ELF-1 (cell line): ENCODE results near the gene NPFF.
"Not testable (repeated sequence)": the region's sequence is repeated elsewhere in the genome, so short reads cannot be mapped to it uniquely, and the experiment has no call there.

ENCODE experiments used
- DNase-seq: peaks from one replicate; pipeline ENCODE4 v3.0.0-alpha.2; 2016; ENCODE audit warnings: low read depth, low spot score

Gene NPFF

GRCh38 chr12:53506881-53507602 lies at the start of gene NPFF:
Gene NPFF, minus strand, starts transcription at chr12:53507484. Its CDS starts 10 bp downstream, at chr12:53507474.
- DNase-seq = no peak

- DNase-seq = no peak
These were observed 45.4 kb upstream of the NPFF start for GRCh38 chr12:53552361-53553327.

GRCh38 chr12:53551889-53552291 lies 44.6 kb upstream of the NPFF start:
- no peak for DNase-seq

DNA sequence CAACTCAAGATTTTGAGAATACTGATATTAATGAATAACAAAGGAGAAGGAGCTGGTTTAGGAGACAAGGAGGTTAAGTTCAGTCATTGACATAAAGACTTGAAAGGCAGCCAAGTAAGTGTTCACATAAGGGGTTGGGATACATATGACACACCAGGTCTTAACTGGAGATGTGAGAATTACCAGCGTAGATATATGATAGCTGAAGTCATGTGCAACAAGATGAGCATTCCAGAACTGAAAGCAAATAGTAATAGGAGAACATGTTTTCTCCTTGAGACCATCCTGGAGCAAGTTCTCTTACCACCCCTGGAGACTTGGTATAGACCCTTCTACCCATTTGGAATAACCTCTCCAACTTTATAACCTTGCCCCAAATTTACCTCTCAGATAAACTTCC lies 43.3 kb upstream of the NPFF start:
- no peak for DNase-seq

- not testable (repeated sequence) for DNase-seq
These were observed 42.8 kb upstream of the NPFF start for GRCh38 chr12:53550131-53550530.

- not testable (repeated sequence) for DNase-seq
These were observed 41.1 kb upstream of the NPFF start for GRCh38 chr12:53548354-53548753.

DNA sequence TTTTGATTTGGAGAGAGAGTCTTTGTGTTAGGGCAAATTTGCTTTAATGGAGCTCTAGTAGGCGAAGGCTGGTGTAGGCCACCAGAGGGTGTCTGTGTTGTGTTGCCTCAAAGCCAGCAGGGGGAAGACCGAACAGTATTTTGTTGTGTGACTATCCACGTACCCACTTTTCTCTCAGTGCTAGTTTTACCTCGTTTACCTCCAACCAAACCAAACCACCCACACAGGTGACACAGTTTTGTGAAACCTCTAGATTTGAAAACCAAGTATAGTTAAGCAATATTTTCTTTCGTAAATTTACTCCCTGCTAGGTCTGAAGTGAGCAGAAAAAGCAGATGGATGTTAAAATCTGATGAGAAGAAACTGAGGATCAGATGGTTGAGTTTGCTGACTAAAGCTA lies 36.3 kb upstream of the NPFF start:
- DNase-seq = peak; percentile 63

DNA sequence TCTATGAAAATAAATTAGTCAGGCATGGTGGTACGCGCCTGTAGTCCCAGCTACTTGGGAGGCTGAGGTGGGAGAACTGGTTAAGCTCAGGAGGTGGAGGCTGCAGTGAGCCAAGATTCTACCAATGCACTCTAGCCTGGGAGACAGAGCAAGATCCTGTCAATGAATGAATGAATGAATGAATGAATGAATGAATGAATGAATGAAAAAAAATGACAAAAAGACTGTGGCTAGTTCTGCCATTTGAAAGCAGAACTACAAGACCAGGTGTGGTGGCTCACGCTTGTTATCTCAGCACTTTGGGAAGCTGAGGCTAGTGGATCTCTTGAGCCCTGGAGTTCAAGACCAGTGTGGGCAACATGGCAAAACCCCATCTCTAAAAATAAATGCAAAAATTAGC lies 32.2 kb upstream of the NPFF start:
- DNase-seq = no peak

DNA sequence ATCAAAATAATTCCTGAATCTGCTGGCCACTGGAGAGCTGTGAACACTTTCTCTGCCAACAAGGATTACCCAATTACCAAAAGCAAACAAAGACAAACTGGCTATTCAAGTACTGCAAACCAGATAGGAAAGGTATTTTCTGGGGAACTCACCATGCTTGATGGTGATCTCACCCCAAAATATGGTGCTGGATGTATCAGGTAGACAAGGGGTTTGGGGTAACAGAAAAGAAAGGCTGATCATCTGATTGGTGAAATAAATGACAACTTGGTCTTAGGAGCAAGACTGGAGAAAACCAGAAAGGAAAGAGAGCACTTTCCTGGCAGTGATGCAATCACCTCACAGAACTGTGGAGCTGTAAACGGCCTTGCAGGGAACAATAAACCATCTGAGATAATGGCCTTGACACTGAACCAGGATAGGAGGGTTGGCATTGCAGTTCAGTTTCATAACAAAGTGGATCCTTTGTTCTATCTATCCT lies 31.0 kb upstream of the NPFF start:
- peak; percentile 4 for DNase-seq

GRCh38 chr12:53536962-53537361 lies 29.7 kb upstream of the NPFF start:
- DNase-seq = no peak

GRCh38 chr12:53533471-53533870 lies 26.2 kb upstream of the NPFF start:
- DNase-seq = no peak

DNA sequence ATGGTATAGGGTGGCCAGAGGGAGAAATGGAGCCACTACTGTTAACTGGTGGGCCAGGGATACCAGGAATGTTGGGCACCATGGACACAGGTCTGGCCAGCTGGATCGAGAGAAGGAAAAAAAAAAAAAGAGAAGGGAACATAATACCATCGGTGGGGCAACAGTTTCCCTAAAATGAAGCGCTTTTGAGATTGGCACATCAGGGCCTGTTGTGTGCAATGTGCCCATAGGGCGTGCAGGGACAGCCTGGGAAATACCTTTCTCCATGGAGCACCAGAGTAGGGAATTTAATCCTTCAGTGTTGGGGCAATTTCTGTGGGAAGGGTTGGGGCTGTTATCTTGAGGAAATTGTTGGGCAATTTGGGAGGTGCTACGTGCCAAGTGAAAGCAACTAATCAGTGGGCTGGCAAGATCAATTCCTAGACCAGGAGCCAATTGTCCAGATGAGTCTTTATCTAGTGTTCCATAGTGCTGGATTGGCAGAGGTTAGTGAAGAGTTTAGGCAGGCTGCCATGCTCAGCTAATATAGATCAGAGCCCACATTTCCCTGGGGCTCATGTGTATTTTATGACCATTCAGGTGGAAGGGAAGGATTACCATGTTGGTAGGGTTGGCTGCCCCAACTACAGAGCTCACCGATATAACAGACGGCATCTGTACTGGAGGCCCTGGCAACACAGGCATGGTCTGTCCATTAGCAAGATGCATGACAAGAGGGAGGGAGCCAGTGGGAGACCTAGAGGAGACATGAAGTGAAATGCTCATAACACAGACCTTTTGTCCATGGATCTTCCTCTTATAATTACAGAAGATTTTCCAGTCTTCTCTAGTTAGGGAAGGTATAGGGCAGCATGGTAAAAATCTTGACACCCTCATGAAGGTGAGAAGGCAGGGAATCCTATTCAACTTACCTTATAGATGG lies 25.5 kb upstream of the NPFF start:
- DNase-seq = no peak

DNA sequence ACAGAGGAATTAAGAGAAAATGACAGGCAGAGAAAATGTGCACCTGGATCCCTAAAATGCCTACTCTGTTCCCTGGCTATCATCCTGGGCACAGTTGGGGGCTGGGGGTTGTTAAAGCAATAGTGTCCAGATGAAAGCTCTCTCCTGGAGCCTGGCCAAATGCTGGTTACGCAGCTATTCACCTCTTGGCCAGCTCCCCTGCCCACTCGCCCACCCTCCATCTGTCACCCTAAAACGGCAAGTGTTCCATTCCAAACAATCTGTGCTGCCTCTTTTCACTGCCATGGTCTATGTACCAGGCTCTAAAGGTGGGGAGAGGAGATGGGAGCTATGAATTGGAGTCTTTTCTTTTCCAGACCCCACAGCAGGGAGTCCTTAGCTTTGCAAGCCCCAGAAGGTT lies 24.7 kb upstream of the NPFF start:
- no peak for DNase-seq

DNA sequence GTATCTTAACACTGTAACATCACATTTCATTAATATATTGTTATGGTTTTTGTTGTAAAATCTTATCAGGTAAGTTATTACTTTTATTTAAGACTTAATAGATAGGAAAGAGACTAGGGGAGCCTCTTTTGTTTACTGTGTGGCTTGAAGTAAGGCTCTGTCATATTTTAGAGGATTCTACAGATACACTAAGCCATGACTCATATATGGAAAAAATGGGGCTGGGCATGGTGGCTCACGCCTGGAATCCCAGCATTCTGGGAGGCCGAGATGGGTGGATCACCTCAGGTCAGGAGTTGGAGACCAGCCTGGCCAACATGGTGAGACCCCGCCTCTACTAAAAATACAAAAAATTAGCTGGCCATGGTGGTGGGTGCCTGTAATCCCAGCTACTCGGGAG lies 23.6 kb upstream of the NPFF start:
- DNase-seq = no peak

GRCh38 chr12:53530061-53530460 lies 22.8 kb upstream of the NPFF start:
- DNase-seq = no peak

- DNase-seq = no peak
These were observed 17.2 kb upstream of the NPFF start for GRCh38 chr12:53524476-53524875.

DNA sequence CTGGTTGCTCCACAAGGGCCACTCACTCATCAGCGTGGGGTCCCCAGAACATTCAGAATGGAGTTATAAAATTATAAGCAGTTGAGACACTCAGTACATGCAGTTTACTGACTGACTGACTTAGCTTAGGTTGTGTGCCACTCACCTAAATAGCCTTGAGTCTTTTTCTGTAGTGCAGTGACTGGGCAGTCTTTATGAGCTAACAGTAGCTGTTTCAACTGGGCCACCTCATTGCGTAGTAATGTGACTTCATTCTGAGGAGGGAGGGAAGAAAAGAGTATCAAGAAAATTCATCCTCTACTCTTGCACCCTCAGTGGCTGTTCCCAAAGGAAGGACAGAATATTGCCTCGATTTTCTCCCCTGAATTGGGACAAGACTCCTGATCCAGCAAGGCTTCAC lies 15.8 kb upstream of the NPFF start:
- no peak for DNase-seq

DNA sequence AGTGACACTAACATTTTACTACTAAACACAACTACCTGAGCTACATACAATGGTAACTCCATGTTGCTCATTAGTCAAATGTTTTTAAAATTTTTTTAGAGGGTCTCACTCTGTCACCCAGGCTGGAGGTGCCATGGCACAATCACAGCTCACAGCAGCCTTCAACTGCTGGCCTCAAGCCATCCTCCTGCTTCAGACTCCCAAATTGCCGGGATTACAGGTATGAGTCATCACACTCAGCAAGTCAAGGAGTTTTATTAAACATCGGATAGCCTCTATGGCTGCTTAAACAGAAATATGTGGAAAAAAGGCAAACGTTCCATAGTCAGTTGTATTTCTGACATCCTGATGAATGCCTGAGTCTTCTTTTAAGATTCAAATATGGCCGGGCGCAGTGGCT lies 11.1 kb upstream of the NPFF start:
- no peak for DNase-seq

DNA sequence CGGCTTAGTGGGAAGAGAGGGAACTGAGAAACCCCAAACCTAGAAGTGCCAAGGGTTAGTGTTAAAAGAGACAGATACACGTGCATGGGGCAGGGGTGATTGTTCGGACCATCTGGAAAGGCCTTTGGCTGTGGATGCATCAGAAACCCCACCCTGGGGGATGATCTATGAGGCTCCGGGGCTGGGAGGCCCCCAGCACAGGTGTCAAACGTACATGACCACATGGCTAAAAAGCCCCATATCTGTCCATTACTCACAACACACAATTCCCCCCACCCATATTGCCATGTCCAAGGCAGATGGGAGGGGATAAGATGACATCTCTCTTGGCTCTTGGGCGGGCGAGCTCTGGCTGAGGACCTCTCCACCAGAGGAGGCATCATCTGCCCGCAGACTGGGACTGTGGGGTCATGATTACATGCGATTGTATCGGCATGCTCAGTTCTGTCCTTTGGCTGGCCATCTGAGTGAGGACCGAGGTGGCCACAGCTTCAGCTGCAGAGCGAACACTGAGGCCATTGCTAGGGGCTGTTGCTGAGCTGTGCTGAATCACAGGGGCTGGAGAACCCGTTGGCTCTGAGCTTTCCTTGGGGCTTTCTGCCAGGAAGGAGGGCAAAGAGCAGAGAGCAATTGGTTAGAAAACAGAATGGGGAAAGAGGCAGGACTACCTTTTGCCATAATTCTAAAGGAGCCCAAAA lies 9.6 kb upstream of the NPFF start:
- no peak for DNase-seq

- no peak for DNase-seq
These were observed 8.0 kb upstream of the NPFF start for GRCh38 chr12:53515291-53515680.
